Stromal cell of bone marrow (primary cell): ENCODE results near the gene DPEP3.
"Not testable (repeated sequence)": the region's sequence is repeated elsewhere in the genome, so short reads cannot be mapped to it uniquely, and the experiment has no call there.

Source experiments
- DNase-seq: peaks from one replicate; pipeline ENCODE4 v3.0.0-alpha.2; 2012; ENCODE audit warnings: low read depth

DPEP3 gene

GRCh38 chr16:67943619-67944504 is 36.4 kb downstream of the DPEP3 start, which contains the start of gene LCAT:
Gene LCAT (minus strand): TSS chr16:67944120. CDS start chr16:67944101, 19 bp downstream.
- no peak for DNase-seq

- no peak for DNase-seq
These were observed 37.1 kb downstream of the DPEP3 start for GRCh38 chr16:67943256-67943618.

- DNase-seq: no peak
These were observed 37.6 kb downstream of the DPEP3 start for GRCh38 chr16:67942510-67943255.

GRCh38 chr16:67942200-67942509 is 38.1 kb downstream of the DPEP3 start:
- no peak for DNase-seq

- DNase-seq: no peak
These were observed 38.7 kb downstream of the DPEP3 start for GRCh38 chr16:67941469-67942199.

GRCh38 chr16:67940446-67941089 is 39.7 kb downstream of the DPEP3 start:
- no peak for DNase-seq

GRCh38 chr16:67939507-67940445 is 40.5 kb downstream of the DPEP3 start:
- DNase-seq: no peak

GRCh38 chr16:67937713-67938112 is 42.6 kb downstream of the DPEP3 start:
- DNase-seq: not testable (repeated sequence)

- DNase-seq: no peak
These were observed 43.3 kb downstream of the DPEP3 start for GRCh38 chr16:67936880-67937605.

- no peak for DNase-seq
These were observed 44.0 kb downstream of the DPEP3 start, which contains the start of gene PSMB10 for GRCh38 chr16:67936124-67936879. Gene PSMB10 (minus strand): TSS chr16:67936850. CDS start chr16:67936749, 101 bp downstream.

- peak; percentile 87 for DNase-seq
These were observed 44.7 kb downstream of the DPEP3 start for GRCh38 chr16:67935402-67936123.

GRCh38 chr16:67935101-67935401 is 45.2 kb downstream of the DPEP3 start:
- no peak for DNase-seq

- no peak for DNase-seq
These were observed 45.8 kb downstream of the DPEP3 start for GRCh38 chr16:67934306-67935100.

- DNase-seq: no peak
These were observed 46.5 kb downstream of the DPEP3 start for GRCh38 chr16:67933805-67934204.

GRCh38 chr16:67932462-67932840 is 47.8 kb downstream of the DPEP3 start:
- no peak for DNase-seq

- DNase-seq: no peak
These were observed 48.4 kb downstream of the DPEP3 start, which contains the start of gene CTRL for GRCh38 chr16:67931712-67932461. Gene CTRL (minus strand): TSS chr16:67931862. CDS start chr16:67931852, 10 bp downstream.

GRCh38 chr16:67930678-67931211 is 49.6 kb downstream of the DPEP3 start:
- no peak for DNase-seq
